CD4-positive, CD25-positive, alpha-beta regulatory T cell (primary cell): ENCODE data around the gene HOXB2. TPM values are rescaled to one million over a fixed set of nuclear protein-coding genes. Genes with fewer than 3 reads are reported as not detected.

ENCODE experiments used
- ATAC-seq, 2 donors: fragments of 150-1000 bp; cut with Tn5 transposase; one replicate each; pipeline ENCODE4 v1.10.0; 2021; ENCODE audit warnings: low read depth in 2 of 2, moderate number of reproducible peaks in 2 of 2, moderate library complexity in 1 of 2
- DNase-seq, 3 donors: peaks; one replicate each; pipeline versions ENCODE4 v3.0.0 to v3.0.0-alpha.2; 2012 to 2022; ENCODE audit warnings: mixed read lengths in 1 of 3
- H3K27ac ChIP-seq: one replicate; pipeline ENCODE4 v1.7.0; 2013; ENCODE audit warnings: mild to moderate bottlenecking, low read length; ENCODE audit not compliant: insufficient read depth, poor library complexity, severe bottlenecking
- H3K27me3 ChIP-seq: one replicate; pipeline ENCODE4 v1.7.0; 2013; ENCODE audit warnings: low read length; ENCODE audit not compliant: control insufficient read depth, insufficient read depth
- H3K36me3 ChIP-seq: one replicate; pipeline ENCODE4 v1.7.0; 2013; ENCODE audit warnings: mild to moderate bottlenecking, low read length, moderate library complexity; ENCODE audit not compliant: control insufficient read depth, insufficient read depth
- H3K4me1 ChIP-seq: 2 replicates; pipeline ENCODE4 v1.7.0; 2013; ENCODE audit warnings: mild to moderate bottlenecking, low read length; ENCODE audit not compliant: insufficient read depth, control insufficient read depth, poor library complexity, severe bottlenecking
- H3K4me3 ChIP-seq: one replicate; pipeline ENCODE4 v1.7.0; 2013; ENCODE audit warnings: low read depth, mild to moderate bottlenecking, low read length, moderate library complexity
- H3K9me3 ChIP-seq, 2 experiments: 1 replicate in 1 of 2; 2 replicates in 1 of 2; pipeline ENCODE4 v1.7.0; 2013; ENCODE audit warnings: low read length in 2 of 2, mild to moderate bottlenecking in 1 of 2, moderate library complexity in 1 of 2; ENCODE audit not compliant: control insufficient read depth in 2 of 2
- H3K27ac Mint-ChIP-seq, 3 donors: one replicate each; pipeline ENCODE4 v1.8.0; 2020 to 2022; ENCODE audit warnings: mild to moderate bottlenecking in 3 of 3, mixed read lengths in 3 of 3, moderate library complexity in 2 of 3
- H3K27me3 Mint-ChIP-seq: one replicate; pipeline ENCODE4 v1.8.0; 2022; ENCODE audit warnings: mild to moderate bottlenecking, mixed read lengths
- H3K36me3 Mint-ChIP-seq: one replicate; pipeline ENCODE4 v1.8.0; 2020; ENCODE audit warnings: mixed read lengths
- H3K4me1 Mint-ChIP-seq, 4 donors: one replicate each; pipeline ENCODE4 v1.8.0; 2020 to 2022; ENCODE audit warnings: mixed read lengths in 4 of 4, mild to moderate bottlenecking in 1 of 4
- H3K4me3 Mint-ChIP-seq, 4 donors: one replicate each; pipeline ENCODE4 v1.8.0; 2020 to 2022; ENCODE audit warnings: mild to moderate bottlenecking in 4 of 4, mixed read lengths in 4 of 4, moderate library complexity in 3 of 4
- H3K9me3 Mint-ChIP-seq, 7 donors: one replicate each; pipeline ENCODE4 v1.8.0; 2020 to 2022; ENCODE audit warnings: mixed read lengths in 7 of 7, mild to moderate bottlenecking in 3 of 7, moderate library complexity in 2 of 7
- polyA plus RNA-seq, 4 donors: library from polyadenylated mRNA; unstranded; fragments of 300-500 nt; fragmentation: Illumina TruSeq; gene quantifications; one replicate each; pipeline ENCODE4 v1.2.3, GENCODE V29; 2021
- total RNA-seq: library from RNA; stranded (reverse); gene quantifications from one replicate; pipeline ENCODE4 v1.2.3, GENCODE V29; 2022

Gene HOXB2
- total and polyA plus RNA-seq, 5 donors from 2014 or later = 19.1 to 42.4 (median 31.1) TPM

- Histone ChIP-seq H3K36me3 (no peaks in the 10 kb centered on the region), H3K27ac (no peak overlapping the region), H3K4me3 (no peak overlapping the region), H3K9me3 (no peaks in the 10 kb centered on the region), H3K4me1 (peaks cover 6% of the 10 kb centered on the region), H3K27me3 (peaks cover 2% of the 10 kb centered on the region)
- peaks cover 0 to 16% (median 10%) of the 10 kb centered on the region in 4 donors for H3K4me1 Mint-ChIP-seq
- ATAC-seq = no peak
- no peak for DNase-seq
- H3K27me3 Mint-ChIP-seq = peaks cover 19% of the 10 kb centered on the region
- H3K36me3 Mint-ChIP-seq = peaks cover 8% of the 10 kb centered on the region
- H3K27ac Mint-ChIP-seq = no peak overlapping the region
- no peak overlapping the region for H3K4me3 Mint-ChIP-seq
- H3K9me3 Mint-ChIP-seq = no peaks in the 10 kb centered on the region
These were observed 26.3 kb upstream of the HOXB2 start for GRCh38 chr17:48571024-48571818.

GRCh38 chr17:48570325-48571023, 25.6 kb upstream of the HOXB2 start:
- no peaks in the 10 kb centered on the region for H3K9me3 Mint-ChIP-seq
- no peak for DNase-seq
- no peaks in the 10 kb centered on the region for H3K36me3 ChIP-seq
- no peak for ATAC-seq
- H3K4me3 ChIP-seq = no peak overlapping the region
- H3K4me3 Mint-ChIP-seq = no peak overlapping the region
- no peaks in the 10 kb centered on the region for H3K9me3 ChIP-seq
- peaks cover 8% of the 10 kb centered on the region for H3K36me3 Mint-ChIP-seq
- H3K4me1 ChIP-seq = no peaks in the 10 kb centered on the region
- no peak overlapping the region for H3K27ac Mint-ChIP-seq
- H3K27me3 ChIP-seq = peaks cover 5% of the 10 kb centered on the region
- H3K4me1 Mint-ChIP-seq = peaks cover 0 to 10% (median 7%) of the 10 kb centered on the region in 4 donors
- H3K27me3 Mint-ChIP-seq = peaks cover 19% of the 10 kb centered on the region
- H3K27ac ChIP-seq = no peak overlapping the region

DNA sequence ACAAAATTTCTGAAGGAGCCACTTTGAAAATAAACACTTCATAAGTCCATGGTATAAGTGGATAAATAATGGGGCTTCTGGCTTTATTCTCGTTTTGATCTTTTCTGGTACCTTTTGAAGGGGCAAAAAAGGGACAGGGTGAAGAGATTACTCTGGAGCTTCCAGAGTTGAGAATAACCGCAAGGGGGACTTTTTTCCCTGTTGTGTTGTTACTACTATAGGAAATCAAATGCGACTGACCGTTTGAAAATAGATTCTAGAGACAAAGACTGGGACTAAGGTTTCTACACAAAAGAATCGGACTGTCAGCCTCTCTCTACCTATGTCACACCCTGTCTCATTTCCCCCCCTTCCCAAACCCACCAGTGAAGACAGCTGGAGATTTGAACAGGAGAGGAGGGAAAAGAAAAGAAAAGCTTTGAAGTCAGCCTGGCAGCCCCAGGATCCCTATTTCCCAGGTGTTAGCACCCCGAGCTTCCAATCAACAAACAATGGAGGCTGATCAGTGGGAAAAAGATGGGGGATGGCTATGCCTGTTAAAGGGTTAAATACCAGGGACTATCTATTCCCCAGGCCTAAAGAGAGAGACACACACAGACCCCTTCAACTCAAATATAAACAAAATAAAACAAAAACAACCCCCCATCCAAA, 24.9 kb upstream of the HOXB2 start:
- H3K27ac ChIP-seq = no peak overlapping the region
- H3K4me1 ChIP-seq = no peaks in the 10 kb centered on the region
- peaks cover 19% of the 10 kb centered on the region for H3K27me3 Mint-ChIP-seq
- H3K4me3 ChIP-seq = no peak overlapping the region
- H3K9me3 ChIP-seq = no peaks in the 10 kb centered on the region
- H3K9me3 Mint-ChIP-seq = no peaks in the 10 kb centered on the region
- DNase-seq = no peak
- H3K4me1 Mint-ChIP-seq = peaks cover 0 to 9% (median 7%) of the 10 kb centered on the region in 4 donors
- H3K27ac Mint-ChIP-seq = no peak overlapping the region
- H3K36me3 ChIP-seq = no peaks in the 10 kb centered on the region
- H3K4me3 Mint-ChIP-seq = no peak overlapping the region
- peaks cover 6% of the 10 kb centered on the region for H3K27me3 ChIP-seq
- no peak for ATAC-seq
- H3K36me3 Mint-ChIP-seq = peaks cover 8% of the 10 kb centered on the region

GRCh38 chr17:48569240-48569582, 24.3 kb upstream of the HOXB2 start:
- Histone ChIP-seq H3K4me1 (no peaks in the 10 kb centered on the region), H3K4me3 (no peak overlapping the region), H3K36me3 (no peaks in the 10 kb centered on the region), H3K27ac (no peak overlapping the region), H3K9me3 (no peaks in the 10 kb centered on the region), H3K27me3 (peaks cover 6% of the 10 kb centered on the region)
- Mint-ChIP-seq H3K9me3 (no peaks in the 10 kb centered on the region), H3K27me3 (peaks cover 16% of the 10 kb centered on the region), H3K27ac (no peak overlapping the region), H3K36me3 (peaks cover 8% of the 10 kb centered on the region), H3K4me1 (peaks cover 0 to 10% (median 7%) of the 10 kb centered on the region in 4 donors), H3K4me3 (no peak overlapping the region)
- ATAC-seq (no peak), DNase-seq (no peak)

DNA sequence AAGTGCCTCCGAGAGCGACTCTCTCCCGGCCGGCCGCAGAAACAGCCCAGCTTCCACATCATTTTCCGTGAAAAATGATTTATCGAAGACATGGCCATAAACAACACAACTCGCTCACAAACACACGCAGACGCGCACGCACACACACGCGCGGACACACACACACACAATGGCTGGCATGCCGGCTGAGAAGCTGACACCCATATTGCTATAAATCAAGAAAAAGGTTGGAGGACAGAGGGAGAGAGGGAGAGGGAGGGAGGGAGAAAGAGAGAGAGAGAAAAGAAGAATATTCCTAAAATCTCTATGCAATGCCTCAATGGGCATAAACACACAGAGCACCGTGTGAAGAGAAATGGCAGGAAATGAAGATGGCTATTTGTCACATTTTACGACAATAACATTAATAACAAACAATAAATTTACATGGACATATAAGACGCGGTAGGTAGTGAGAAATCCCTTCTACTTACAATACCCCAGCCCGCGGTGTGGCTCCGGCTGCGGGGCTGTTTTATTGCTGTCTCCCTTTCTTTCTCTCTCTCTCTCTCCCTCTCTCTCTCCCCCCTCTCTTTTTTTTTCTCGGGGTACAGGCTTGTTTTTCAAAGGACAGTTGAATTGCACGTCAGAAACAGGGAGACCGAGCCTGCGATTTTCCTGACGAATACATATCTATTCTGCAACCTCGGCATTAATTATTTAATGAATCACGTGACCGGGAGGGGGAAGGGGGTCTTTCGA, 23.8 kb upstream of the HOXB2 start:
- peak overlapping the region in 3 of 4 donors; percentile 1 to 19 (median 10) for H3K4me3 Mint-ChIP-seq
- peaks cover 0 to 10% (median 7%) of the 10 kb centered on the region in 4 donors for H3K4me1 Mint-ChIP-seq
- DNase-seq = no peak
- no peak overlapping the region for H3K27ac ChIP-seq
- peaks cover 8% of the 10 kb centered on the region for H3K36me3 Mint-ChIP-seq
- H3K27ac Mint-ChIP-seq = peak overlapping the region in 2 of 3 donors; percentile 55 to 61
- no peaks in the 10 kb centered on the region for H3K36me3 ChIP-seq
- no peak for ATAC-seq
- peaks cover 18% of the 10 kb centered on the region for H3K27me3 Mint-ChIP-seq
- no peaks in the 10 kb centered on the region for H3K9me3 Mint-ChIP-seq
- no peaks in the 10 kb centered on the region for H3K9me3 ChIP-seq
- no peaks in the 10 kb centered on the region for H3K4me1 ChIP-seq
- peaks cover 6% of the 10 kb centered on the region for H3K27me3 ChIP-seq
- H3K4me3 ChIP-seq = no peak overlapping the region

DNA sequence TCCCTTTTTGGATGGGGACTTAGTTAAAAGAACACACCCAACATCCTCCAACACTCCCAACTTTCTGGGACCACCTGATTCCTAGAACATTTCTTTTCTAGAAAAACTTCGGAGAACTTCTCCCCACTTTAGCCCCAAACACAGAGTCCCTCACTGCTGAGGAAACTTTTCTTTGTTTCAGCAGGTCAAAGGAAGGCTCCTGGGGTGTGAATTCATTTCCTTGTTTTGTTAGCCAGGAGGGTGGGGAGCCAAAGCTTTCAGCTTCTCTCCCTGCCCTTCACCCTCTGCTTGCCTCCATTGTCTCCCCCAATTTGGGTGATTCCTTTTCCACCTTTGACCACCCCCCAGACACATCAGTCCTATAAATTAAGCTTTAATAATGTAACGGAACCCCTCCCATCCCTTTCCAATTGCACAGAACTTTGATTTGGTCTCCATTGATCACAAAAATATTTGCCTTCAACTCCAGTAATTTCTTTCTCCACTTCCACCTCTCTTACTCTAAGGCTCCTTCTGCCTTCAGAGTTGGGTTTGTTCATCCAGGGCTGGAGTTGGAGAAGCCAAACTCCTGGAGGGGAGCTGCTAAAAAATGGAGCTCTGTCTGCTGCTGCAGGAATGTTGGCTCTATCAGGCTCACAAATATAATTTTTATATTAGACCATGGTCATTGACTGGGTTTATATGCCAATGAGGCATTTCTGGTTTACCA, 22.9 kb upstream of the HOXB2 start:
- Mint-ChIP-seq H3K27ac (no peak overlapping the region), H3K36me3 (peaks cover 8% of the 10 kb centered on the region)

GRCh38 chr17:48567209-48567608, 22.3 kb upstream of the HOXB2 start:
- H3K9me3 Mint-ChIP-seq = no peaks in the 10 kb centered on the region
- no peak for DNase-seq
- peaks cover 0 to 10% (median 6%) of the 10 kb centered on the region in 4 donors for H3K4me1 Mint-ChIP-seq
- ATAC-seq = no peak
- Histone ChIP-seq H3K27ac (no peak overlapping the region), H3K9me3 (no peaks in the 10 kb centered on the region), H3K4me1 (no peaks in the 10 kb centered on the region), H3K27me3 (peaks cover 6% of the 10 kb centered on the region), H3K36me3 (no peaks in the 10 kb centered on the region), H3K4me3 (no peak overlapping the region)
- H3K27me3 Mint-ChIP-seq = peaks cover 21% of the 10 kb centered on the region
- H3K27ac Mint-ChIP-seq = no peak overlapping the region
- H3K4me3 Mint-ChIP-seq = no peak overlapping the region
- peaks cover 8% of the 10 kb centered on the region for H3K36me3 Mint-ChIP-seq

More for the DNA sequence above, 22.9 kb upstream of the HOXB2 start:
- Mint-ChIP-seq H3K4me3 (no peak overlapping the region), H3K27me3 (peaks cover 25% of the 10 kb centered on the region), H3K4me1 (peaks cover 0 to 10% (median 6%) of the 10 kb centered on the region in 4 donors), H3K9me3 (no peaks in the 10 kb centered on the region)
- H3K4me1 ChIP-seq = no peaks in the 10 kb centered on the region
- H3K27me3 ChIP-seq = peaks cover 6% of the 10 kb centered on the region
- no peak for DNase-seq
- no peak overlapping the region for H3K27ac ChIP-seq
- no peaks in the 10 kb centered on the region for H3K9me3 ChIP-seq
- H3K36me3 ChIP-seq = no peaks in the 10 kb centered on the region
- no peak overlapping the region for H3K4me3 ChIP-seq
- no peak for ATAC-seq
